HG03095 (cell line): ENCODE measurements around the gene PPM1E.
A peak's percentile ranks its signal among the peaks of the same experiment; 100 is the strongest.

Experiments used
- ATAC-seq: cut with Tn5 transposase; IDR thresholded peaks from one replicate; pipeline ENCODE4 v1.9.1; 2021; ENCODE audit warnings: moderate library complexity; ENCODE audit not compliant: unreplicated experiment

PPM1E gene

DNA sequence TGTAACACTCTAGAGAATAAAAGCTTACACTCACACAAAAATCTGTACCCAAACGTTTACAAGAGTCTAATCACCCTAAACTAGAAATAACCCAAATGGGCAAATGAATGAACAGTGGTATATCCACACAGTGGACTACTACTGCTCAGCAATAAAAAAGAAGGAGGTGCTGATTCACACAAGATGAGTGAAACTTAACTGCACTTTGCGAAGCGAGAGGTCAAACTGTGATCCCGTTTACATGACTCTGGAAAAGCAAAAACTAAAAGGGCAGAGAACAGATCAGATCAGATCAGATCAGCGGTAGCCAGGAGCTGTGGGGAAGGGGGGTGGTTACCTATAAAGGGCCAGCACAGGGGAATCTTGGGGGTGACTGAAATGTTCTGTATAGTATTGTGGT, 237.7 kb downstream of the PPM1E start:
- no peak for ATAC-seq

DNA sequence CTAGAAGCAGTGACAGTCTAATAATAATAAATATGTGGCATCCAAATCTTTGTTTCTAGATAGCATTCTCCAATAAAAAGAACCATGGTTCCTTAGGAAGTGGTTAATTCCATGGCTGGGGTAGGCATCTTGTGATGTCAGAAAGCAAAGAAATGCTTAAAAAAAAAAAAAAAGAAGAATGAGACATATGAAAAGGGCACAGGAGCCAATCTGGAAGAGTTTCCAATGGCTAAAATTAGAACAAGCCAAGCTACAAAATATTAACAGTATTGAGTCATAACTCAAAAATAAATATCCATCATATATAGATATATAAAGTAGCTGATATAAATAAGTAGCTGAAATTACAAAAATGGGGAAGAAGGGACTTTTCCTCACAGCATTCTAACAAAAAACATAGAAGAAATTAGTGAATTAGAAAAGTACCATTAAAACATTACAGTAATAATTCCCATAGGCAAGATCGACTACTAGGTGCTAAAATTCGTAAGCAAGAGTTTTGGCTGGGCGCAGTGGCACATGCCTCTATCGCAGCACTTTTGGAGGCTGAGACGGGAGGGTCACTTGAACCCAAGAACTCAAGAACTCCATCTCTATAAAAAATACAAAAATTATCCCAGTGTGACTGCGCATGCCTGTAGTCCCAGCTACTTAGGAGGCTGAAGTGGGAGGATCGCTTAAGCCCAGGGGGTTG, 239.7 kb downstream of the PPM1E start:
- ATAC-seq, result no peak

DNA sequence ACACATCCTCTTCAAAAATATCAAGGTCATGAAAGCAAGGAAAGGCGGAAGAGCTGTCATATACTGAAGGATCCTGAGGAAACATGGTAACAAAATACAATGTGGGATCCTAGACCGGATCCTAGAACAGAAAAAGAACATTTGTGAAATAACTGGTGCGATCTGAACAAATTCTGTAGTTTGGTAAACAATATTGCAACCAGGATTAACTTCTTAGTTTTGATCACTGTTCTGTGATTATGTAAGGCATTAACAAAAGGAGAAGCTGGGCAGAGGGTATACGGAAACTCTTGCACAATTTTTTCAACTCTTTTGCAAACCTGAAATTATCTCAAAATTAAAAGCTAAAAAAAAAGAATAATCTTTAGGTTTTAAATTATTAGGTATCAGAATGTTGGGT, 241.3 kb downstream of the PPM1E start:
- no peak for ATAC-seq

DNA sequence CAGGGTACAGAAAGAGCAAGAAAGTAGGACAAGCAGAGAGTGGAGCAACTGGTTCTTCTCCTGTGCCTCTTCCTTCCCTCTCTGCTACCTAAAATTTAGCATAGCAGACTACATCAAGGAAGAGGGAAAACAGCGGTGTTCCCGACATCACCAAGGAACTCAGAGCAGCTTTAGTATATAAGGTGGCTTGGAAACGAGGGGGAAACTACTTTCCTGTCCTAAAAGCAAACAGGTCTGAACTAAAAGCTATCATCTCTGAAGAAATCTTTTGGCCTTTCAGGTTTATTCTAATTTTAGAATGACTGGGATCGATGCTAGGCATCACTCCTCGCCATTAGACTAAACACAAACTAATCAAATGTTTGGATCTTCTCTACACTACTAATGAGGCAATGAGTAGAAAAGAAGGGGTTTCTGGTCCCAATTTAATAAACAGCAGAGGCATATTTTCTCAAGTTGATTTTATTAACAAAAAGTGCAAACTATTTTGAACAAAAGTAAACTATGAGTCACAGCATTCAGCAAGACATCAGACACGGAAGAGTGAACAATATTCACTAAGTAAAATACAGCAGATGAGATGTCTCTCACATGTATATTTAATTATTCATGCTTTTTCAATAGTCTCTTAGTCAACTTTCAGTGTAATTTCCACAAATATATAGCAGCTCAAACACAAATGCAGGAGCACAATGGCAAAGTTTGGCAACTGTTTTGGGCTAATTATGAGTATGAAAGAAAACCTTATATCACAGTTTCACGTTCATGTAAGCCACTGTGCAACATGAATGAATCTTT, 242.3 kb downstream of the PPM1E start:
- no peak for ATAC-seq

DNA sequence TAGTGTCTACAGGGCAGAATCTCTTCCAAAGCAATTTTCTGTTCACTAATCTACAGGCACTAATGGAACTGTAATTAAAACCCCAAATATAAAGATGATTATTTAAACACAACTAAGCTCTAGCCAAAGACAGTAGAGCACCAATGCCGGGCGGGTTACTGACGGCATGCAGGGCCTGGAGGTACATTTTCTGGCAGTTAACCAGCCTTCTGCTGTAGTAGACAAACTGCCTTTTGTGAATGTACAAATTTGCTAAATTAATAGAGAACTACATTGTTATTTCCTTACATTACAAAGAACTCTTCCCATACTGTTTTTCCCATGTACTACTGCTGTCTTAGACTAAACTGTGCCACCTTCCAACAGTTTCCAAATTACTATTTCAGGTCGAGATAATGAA, 243.2 kb downstream of the PPM1E start:
- ATAC-seq, result no peak

DNA sequence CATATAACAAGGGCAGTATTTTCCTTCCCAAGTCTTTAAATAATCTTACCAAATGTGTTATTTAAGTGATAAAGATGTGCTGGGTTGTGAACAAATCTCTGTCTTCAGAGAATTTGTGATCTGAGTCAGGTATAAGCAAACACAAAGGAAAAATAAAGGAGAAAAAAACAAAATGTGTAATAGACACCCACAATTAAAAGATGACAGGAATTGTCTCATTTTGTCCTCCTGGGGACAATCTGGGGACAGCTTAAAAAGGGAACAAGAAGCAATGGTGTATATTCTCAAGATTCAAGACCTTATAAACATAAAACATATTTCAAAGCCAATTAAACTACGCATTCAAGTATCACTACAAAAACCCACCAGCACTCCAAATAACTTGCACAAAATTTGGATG, 243.8 kb downstream of the PPM1E start:
- ATAC-seq, result no peak

DNA sequence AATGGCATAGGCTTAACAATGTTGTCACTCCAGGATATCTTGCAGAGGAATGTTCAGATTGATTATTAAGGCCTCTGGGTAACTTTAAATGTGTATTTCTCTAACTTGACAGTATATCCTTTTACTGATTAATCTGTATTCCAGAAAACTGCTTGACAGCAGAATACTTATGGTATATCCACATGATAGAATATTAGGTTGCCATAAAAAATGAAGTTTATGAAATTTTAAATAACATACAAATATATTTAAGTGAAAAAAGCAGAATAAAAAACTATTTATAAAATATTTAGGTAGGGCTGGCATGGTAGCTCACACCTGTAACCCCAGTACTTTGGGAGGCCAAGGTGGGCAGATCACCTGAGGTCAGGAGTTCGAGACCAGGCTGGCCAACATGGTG, 244.4 kb downstream of the PPM1E start:
- no peak for ATAC-seq

DNA sequence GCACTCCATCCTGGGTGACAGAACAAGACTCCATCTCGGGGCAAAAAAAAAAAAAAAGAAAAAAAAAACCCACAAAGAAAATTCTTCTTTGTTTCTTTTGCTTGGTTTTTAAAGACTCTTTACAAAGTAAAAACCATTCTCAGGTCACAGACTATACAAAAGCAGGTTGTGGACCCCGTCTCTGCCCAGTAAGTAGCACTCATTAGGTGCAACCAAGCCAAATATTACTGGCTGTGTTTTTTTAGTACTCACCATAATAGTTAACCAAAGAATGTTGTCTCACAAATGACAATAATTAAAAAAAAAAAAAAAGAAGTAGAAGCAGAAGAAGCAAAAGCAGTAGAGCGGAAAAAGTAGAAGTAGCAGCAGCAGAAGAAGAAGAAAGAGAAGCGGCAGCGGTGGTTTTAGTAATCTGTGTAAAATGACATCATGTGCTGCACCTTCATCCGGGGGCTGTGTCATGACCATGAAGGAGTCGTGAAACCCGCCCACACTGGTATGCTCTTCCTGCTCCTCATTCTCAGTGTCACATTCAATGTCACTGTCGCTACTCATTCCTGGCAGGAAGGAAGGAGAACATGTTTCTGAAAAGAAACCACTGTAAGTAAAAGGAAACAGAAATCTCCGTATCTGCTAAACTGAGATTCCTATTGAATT, 245.6 kb downstream of the PPM1E start:
- ATAC-seq, result peak; percentile 93

DNA sequence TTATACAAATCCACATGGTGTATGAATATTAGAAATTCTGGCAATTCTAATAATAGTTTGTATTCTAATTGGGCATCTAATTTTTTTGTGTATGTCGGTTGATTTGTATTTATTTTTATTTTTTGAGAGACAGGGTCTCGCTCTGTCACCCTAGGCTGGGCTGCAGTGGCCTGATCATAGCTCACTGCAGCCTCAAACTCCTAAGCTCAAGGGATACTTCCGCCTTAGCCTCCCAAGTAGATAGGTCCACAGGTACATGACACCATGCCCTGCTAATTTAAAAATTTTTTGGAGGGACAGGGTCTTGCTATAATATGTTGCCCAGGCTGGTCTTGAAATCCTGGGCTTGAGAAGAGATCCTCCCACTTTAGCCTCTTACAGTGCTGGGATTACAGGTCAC, 246.5 kb downstream of the PPM1E start:
- ATAC-seq, result no peak

DNA sequence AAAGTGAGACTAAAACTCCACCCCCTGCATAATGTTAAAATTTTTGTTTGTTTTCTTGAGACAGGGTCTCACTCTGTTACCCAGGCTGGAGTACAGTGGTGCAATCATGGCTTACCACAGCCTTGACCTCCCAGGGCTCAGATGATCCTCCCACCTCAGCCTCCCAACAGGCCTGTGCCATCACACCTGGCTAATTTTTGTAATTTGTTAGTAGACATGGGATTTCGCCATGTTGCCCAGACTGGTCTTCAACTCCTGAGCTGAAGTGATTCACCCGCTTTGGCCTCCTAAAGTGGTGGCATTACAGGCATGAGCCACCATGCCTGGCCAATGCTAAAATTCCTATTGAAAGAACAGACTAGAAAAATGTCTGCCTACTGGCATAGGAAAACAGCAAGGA, 247.2 kb downstream of the PPM1E start:
- ATAC-seq, result no peak

DNA sequence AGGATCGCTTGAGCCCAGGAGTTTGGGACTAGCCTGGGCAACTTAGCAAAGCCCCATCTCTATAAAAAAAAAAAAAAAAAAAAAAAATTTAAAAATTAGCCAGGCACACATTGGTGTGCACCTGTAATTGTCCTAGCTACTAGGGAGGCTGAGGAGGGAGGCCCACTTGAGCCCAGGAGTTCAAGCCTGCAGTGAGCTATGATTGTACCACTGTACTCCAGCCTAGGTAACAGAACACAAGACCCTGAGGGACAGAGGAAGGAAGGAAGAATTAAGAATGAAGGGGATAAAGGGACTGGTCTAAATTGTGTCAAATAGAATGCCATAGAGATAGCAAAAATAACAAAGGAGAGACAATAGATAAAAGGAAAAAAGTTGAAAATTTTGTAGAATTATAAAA, 248.2 kb downstream of the PPM1E start:
- no peak for ATAC-seq

DNA sequence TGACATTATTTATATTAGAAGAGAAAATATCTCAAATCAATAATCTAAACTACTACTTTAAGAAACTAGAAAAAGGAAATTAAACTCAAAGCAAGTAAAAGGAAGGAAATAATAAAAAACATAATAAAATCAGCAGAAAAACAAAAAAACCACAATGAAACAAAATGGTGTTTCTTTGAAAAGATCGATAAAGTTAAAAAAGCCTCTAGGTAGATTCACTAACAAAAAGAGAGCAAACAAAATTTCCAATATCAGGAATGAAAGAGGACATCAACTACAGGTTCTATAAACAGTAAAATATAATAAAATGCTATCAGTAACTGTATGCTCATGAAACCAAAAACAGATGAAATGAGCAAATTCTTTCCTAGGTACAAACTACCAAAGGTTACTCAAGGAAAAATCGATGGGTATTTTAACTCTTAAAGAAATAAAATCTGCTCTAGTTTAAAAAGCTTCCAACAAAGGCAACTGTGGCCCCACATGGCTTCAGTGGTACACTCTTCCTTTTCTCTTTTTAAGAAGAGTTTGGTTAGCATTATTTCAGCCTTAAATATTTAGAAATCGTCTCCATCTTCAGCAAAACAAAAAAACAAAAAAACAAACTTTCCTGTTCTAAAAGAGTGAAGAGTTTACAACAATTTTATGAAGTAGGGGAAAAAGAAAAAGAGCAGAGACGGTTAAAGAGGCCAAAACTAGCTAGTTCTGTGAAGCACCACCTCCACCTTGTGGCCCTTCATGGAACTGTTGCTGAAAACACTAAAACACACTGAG, 248.9 kb downstream of the PPM1E start:
- no peak for ATAC-seq

DNA sequence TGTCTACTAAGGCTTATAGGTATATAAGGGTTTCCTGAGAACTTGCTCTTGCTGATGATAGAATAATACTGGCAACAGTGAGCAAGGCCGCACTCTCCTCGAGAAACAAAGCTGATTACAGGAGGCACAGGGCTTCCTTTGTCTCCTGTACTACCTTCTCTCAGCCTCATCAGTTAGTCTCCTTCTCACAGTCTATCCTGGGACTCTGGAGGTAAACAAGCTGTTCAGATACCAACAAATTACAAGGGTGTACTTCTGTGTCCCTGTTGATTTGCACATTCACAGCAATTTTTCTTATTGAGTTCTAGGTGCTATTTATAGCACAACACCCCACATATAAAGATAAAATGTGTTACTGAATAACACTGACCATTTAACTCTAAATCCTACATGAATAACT, 252.3 kb downstream of the PPM1E start:
- no peak for ATAC-seq

DNA sequence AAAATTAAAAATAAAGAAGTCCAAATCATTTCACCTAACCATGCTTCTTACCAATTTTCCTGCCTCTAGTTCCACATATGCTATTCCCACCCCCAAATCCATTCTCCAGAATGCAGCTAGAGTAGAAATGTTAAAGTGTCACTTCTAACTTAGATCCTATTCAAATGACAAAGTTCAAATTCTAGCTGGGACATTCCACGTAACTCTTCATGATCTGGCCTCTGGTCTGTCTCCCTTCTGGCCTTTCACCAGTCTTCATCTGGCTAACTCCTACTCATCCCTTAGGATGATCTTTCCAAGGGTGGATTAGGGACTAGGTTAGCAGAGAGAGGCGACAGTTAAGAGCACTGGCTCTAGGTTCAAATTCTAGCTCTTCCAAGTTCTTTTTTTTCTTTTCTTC, 253.1 kb downstream of the PPM1E start:
- no peak for ATAC-seq

DNA sequence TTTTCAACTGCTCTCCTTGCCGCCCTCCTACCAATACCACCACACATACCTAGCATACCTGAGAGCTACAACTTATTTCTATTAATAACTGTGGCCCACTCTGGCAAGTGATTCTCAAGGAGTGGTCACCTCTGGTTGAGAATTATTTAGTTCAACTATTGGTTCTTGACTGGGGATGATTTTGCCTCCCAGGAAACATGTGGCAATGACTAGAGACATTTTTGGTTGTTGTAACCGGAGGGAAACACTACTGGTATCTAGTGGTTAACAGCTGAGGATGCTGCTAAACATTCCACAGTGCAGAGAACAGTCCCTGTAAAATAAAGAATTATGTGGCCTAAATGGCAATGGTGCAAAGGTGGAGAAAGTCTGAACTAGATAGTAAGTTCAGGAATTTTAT, 254.4 kb downstream of the PPM1E start:
- ATAC-seq, result no peak

DNA sequence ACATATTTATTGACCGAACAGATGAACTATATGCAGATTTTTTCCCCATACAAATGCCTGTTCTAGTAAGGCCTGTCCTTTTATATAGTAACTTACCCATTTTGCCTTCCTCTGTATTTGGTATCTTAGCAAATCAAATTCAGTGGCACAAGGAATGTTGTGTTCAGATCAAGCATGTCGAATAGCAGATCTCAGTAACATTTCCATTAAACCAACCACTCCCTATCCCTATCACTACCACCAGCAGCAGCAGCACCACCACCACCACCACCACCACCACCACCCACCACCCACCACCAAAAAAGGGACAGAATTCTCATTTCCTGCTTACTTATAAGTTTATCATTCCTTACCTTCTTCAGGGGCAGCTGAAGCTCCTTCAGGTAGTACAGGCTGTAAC, 256.3 kb downstream of the PPM1E start:
- no peak for ATAC-seq

DNA sequence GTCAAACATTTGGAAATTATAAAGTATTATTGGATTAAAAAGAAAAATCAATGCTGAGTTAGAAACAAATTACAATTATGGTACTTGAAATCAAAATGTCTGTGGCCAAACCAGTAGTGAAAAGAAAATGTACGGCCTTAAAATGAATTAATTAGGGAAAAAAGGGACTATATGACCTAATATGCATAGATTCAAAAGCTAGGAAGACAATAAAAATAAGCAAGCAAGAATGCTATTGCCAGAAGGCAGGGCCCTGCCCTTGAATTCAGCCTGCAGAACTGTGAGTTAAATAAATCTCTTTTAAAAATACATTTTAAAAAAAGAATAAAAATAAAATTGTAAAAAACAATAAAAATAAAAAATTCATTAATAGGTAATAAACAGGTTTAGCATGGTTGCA, 262.4 kb downstream of the PPM1E start:
- ATAC-seq, result no peak

DNA sequence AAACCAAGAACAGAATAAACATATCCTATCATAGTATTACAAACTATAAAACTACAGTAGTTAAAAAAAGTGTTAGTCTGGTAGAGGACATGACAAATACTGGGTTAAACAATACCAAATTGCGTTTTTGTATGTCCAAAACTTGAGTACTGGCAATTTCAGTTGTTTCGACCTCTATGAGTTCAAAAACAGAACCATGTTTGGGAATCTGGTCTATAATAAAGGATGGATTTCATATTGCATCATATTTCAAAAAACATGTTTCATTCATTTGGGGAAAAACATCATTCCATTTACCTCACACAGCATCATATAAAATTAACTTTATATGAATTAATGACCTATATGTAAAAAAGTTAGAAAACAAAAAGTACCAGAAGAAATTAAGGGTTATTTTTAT, 269.3 kb downstream of the PPM1E start:
- ATAC-seq, result no peak

DNA sequence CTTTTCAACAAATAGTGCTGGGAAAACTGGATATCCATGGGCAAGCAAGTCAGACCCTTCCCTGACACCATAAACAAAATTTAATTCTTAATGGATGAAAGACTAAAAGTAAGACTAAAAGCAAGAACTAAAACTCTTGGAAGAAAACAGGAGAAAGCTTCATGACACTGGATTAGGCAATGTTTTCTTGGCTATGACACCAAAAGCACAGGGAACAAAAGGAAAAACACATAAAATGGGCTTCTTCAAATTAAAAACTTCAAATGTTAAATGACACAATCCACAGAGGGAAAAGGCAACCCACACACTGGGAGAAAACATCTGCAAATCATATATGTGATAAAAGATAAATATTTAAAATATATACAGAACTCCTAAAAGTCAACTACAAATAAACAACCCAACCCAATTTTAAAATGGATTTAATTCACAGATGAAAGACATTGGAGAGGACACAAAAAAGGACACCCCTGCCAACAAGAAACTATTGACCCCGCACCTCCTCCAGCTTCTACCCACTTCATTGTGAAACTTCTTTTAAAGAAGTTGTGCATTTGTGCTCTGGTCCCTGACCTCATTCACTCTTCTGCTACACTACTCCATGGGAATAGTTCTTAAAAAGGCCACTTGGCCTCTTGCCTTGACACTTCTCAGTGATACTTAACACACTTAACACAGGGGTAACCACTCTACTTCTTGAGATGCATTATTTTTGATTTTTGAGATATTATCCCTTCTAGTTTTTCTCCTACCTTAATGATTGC, 270.7 kb downstream of the PPM1E start:
- no peak for ATAC-seq

DNA sequence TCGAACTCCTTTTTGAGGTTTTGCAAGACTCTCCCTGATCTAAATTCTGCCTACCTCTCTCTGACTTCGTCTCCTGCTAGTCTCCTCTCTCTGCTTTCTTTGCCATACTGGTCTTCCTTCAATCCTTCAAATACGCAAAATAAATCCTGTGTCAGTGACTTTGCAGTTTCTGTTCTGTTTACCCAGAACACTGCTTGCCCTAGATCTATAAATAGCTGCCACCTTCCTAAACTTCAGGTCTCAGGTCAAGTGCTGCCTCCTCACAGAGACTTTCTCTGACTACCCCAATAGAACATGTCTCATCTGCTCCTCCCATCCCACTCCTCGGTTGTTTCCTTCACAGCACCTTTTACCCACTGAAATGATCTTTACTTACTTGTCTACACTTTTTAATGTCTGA, 272.1 kb downstream of the PPM1E start:
- ATAC-seq, result no peak

DNA sequence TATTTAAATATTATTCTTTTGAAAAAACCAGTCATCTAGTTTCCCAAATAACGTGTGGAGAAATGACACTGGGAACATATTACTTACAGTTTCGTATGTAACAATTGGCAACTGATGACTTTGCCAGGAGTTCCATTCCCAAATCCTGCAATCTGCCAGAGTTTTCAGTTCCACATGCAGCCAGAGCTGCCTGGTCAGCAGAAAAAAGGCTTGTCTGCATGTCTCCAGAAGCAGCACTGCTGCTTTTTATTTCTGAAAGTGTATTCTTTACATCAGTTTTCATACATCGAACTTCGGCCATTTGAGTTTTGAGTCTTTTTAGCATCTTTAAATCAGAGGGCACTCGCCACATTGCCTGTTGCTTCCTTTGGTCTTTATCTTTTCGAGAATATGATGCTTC, 272.7 kb downstream of the PPM1E start:
- no peak for ATAC-seq
